HG02943 (cell line): ENCODE results near the gene EFNA2.
"Not testable (repeated sequence)": the region's sequence is repeated elsewhere in the genome, so short reads cannot be mapped to it uniquely, and the experiment has no call there.

ENCODE experiments used
- ATAC-seq: cut with Tn5 transposase; IDR thresholded peaks from one replicate; pipeline ENCODE4 v1.9.1; 2021; ENCODE audit warnings: mild to moderate bottlenecking, low read depth, moderate library complexity; ENCODE audit not compliant: unreplicated experiment

The EFNA2 gene

DNA sequence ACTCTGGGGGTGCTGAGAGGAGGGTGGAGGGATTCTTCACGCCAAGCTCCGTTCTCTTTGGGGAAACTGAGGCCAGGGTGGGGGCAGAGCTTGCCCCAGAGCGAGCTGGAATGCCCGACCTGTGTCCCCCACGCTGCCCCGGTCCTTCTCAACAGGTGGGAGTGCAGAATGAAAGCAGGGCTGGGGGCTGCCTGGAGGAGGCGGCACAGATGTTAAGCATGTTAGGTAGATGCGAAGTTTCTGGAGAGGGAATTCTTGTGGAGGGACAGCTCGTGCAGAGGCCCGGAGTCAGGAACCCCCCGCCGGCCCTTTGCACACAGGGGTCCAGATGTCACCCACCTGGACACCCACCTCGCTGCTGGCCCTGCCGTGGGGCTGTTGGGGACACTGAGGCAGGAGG is 9.0 kb downstream of the EFNA2 start:
- ATAC-seq, result no peak

DNA sequence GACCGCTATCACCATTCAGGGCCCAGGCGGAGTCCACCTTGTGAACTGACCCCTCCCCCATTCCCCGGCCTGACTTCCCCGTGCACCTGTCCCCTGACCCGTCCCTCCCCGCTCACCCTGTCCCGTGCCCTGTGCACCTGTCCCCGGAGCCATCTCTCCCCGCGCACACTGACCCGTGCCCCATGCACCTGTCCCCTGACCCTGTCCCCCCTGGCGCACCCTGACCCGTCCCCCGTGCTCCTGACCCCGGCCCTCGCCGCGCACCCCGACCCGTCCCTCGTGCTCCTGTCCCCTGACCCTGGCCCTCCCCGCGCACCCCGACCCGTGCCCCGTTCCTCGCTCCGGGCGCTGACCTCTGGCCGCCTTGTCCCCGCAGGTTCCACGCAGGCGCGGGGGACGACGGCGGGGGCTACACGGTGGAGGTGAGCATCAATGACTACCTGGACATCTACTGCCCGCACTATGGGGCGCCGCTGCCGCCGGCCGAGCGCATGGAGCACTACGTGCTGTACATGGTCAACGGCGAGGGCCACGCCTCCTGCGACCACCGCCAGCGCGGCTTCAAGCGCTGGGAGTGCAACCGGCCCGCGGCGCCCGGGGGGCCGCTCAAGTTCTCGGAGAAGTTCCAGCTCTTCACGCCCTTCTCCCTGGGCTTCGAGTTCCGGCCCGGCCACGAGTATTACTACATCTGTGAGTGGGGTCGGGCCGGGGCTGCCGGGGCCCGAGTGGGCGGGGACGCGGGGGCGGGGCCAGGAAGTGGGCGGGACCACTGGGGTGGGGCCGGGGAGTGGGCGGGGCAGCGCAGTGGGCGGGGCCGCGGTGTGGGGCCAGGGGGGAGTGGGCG is 9.7 kb downstream of the EFNA2 start:
- no peak for ATAC-seq

DNA sequence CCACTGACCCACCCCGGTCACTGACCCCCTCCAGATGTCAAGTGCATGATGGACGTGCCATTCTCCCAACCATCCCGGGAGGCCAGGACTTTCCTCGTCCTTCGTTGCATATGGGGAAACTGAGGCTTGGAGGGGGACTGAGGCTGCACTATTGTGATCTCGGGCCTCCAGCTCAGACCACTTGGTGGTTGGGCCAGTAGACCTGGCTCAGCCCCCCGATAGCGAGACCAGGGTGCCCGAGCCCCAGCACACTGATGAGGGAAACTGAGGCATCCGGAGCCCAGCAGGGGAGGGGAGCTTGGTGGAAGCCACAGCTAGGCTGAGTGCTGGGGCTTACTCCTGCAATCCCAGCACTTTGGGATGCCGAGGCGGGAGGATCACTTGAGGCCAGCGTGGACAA is 10.4 kb downstream of the EFNA2 start:
- no peak for ATAC-seq

DNA sequence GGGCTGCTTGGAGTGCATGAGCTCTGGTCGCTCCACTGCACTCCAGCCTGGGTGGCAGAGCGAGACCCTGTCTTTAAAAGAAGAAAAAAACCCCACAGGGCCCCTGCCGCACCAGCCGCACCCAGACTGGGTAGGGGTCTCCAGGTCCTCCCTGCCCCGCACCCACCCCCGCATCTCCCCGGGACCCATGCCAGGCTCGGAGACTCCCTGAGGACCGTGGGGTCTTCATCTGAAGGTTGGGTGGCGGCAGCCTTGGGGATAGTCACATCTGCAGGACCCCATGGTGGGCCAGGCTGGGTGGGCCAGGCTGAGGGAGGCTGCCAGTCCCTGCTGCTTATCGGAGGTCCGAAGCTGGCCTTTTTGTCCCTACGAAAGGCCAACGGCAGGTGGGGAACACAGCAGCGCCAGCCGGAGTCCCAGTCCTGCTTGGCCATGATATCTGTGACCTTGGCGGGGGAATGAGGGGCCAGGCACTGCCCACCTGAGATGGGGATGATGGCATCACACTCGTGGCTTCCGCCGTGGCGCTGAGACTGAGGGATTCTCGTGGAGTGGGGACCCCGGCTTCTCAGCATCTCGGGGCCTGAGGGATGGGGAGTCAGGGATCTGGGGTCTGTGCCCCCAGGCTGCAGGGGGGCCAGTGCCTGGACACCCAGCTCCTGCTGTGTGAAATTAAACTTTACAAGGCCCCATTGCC is 11.1 kb downstream of the EFNA2 start:
- no peak for ATAC-seq

DNA sequence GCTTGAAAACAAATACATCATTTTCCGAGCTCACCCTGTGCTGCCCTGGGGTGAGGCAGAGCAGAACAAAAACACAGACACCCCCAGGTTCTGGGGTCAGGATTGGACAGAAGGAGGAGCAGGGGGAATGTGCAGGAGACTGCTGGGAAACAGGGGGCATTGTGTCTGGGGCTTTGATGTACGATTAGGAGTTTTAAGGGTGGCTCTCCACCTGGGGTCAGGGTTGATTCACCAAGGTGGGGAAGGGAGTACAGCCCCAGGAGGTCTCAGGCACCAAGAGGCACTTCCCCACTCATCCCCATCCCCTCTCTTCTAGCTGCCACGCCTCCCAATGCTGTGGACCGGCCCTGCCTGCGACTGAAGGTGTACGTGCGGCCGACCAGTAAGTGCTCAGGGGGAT is 12.6 kb downstream of the EFNA2 start:
- no peak for ATAC-seq

DNA sequence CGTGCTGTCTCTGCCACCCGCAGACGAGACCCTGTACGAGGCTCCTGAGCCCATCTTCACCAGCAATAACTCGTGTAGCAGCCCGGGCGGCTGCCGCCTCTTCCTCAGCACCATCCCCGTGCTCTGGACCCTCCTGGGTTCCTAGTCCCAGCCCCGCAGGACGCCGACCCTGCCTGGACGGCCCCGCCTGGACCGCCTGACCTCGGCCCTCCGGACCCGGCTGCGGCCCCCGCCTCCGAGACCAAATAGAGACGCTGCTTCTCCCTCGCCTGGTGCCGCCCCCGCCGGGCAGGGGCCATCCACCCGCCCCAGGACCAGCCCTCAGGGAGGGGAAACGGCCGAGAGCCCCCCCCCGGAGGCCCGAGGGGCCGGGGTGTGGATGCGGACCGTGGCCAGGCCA is 14.1 kb downstream of the EFNA2 start:
- ATAC-seq, result no peak

DNA sequence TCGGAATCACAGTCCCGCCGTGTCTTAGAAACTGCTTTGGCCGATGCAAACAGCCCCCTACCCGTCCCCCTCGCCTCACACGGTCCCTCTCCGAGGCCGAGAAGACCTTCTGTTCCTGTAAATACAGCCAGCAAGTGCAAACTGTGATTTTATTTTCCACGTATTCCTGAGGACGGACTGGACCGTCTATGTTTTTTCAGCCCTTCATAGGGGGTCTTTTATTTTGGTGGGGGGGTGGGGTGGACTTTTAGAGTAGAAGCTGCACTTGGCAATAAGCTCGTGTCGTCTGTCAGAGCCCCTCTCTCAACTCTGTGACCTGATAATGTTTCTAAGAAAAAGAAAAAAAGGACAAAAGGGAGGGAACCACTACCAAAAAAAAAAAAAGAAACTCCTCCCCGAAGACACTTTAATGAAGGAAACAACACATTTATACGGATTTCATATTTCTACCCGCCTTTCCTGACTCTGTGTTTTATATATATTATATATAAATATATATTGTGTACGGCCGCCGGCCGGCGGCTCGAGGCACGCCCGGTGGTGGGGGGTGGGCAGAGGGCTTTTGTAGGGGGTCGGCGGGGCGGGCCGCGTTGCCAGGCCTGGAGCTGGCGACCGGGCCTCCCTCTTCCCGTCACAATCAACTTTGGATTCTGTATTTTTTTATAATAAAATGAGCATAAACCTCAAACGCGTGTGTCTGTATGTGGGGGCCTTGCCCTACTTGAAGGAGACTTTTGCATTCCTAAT is 15.2 kb downstream of the EFNA2 start:
- ATAC-seq, result no peak

DNA sequence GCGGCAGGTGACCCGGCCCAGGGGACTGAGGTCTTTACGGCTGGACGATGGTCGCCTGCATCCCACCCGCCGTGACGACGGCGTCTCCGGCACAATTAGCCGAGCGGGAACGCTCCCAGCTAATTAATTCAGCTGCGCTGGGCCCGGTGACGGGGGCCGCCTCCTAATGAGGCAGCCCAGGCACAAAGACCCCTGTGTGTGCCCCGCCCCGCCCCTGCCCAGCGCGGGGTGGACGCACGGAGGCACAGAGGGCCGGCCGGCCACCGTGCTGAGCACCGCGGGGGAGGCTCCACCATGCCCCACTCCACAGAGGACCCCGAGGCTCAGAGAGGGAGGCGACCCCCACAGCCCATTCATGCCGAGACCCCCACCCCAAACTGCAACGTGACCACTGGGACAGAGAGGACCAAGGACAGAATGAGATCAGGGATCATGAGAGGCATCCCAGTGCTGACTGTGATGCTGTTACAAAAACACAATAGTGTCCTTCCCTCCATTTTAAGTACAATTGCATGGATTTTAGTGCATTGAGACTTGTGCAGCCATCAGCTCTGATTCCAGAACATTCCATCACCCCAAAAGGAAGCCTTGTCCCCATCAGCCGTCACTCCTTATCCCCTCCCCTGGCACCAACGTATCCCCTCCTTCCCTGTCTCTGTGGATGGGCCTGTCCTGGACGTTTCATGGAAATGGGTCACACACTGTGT is 17.0 kb downstream of the EFNA2 start:
- no peak for ATAC-seq

DNA sequence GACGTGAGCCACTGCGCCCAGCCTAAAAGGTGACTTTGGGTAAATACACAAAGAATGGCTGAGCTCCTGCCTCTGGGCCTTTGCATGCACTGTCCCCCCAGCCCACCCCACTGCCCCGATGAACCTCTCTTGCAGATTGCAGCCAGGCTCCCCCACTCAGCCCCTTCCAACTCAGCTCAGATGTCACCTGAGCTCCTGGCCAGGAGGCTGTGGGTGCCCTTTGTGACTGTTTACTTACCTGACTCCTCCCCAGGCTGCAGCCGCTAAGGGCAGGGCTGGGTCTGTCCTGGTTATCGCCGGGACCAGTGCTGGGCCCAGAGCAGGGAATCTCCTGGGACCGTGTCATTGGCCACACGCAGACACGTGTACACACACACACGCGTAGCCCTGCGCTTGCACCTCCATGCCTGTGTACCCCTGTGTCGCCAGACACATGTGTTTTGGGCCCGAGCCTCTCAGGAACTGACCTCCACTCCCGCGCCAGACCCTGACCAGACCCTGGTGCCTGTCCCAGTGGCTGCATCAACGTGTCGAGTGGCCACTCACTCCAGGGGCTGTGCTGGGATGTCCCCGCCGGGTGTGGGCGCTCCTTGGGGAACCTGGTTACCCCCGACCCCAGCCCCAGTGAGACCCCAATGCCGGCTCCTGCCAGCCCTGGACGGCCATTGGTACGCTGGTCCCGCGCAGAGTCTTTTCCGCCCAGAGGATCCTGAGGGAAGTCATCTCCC is 18.7 kb downstream of the EFNA2 start:
- ATAC-seq, result no peak

DNA sequence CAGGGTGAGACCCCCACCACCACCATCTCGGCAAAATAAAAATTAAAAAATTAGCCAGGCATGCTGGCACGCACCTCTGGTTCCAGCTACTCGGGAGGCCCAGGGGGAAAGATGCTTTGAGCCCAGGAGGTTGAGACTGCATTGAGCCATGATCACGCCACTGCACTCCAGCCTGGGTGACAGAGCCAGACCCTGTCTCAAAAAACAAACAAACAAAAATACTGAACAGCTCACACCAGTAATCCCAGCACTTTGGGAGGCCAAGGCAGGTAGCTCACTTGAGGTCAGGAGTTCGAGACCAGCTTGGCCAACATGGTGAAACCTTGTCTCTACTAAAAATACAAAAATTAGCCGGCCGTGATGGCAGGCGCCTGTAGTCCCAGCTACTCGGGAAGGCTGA is 19.7 kb downstream of the EFNA2 start:
- ATAC-seq, result not testable (repeated sequence)

DNA sequence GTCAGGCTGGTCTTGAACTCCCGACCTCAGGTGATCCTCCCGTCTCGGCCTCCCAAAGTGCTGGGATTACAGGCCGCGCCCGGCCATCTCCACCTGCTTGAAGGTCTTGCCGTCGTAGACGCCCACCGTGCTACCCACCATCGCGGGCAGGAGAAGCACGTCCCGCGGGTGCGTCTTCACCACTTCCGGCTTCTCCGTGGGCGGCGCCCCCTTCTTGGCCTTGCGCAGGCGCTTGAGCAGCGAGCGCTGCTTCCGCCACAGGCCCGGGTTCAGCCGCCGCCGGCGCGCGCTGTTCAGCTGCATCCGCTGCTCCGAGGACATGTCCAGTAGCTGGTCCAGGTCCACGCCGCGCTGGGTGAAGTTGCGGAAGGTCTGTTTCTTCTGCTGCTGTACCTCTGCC is 21.6 kb downstream of the EFNA2 start:
- ATAC-seq, result no peak

DNA sequence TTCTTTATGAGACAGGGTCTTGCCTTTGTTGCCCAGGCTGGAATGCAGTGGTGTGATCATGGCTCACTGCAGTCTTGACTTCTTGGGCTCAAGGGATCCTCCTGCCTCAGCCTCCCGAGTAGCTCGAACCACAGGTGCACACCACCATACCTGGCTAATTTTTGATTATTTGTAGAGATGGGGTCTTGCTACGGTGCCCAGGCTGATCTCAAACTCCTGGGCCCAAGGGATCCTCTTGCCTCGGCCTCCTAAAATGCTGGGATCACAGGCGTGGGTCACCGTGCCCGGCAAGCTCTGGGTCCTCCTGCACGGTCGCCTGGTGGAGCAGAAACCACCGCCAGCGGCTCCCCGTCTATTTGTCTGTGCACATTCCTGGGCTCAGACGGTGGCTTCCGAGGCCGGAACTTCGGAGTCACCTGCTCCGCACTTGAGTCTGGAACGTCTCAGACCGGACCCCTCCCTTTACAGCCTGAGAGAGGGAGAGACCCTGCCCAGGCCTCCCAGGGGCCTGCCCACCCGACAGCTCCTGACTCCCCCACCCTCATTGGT is 22.2 kb downstream of the EFNA2 start:
- no peak for ATAC-seq

DNA sequence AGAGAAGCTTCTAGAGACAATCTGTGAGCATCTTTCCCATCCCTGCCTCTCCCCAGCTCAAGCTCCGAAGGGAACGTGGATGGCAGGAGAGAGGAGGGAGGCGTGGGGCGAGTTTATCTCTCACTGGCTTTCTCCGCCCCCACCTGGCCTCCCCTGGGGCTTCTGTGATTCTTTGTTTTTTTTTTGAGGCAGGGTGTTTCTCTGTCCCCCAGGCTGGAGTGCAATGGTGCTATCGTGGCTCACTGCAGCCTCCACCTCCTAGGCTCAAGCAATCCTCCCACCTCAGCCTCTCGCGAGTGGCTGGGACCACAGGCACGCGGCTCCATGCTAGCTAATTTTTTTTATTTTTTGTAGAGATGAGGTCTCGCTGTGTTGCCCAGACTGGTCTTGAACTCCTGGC is 23.0 kb downstream of the EFNA2 start:
- ATAC-seq, result no peak

DNA sequence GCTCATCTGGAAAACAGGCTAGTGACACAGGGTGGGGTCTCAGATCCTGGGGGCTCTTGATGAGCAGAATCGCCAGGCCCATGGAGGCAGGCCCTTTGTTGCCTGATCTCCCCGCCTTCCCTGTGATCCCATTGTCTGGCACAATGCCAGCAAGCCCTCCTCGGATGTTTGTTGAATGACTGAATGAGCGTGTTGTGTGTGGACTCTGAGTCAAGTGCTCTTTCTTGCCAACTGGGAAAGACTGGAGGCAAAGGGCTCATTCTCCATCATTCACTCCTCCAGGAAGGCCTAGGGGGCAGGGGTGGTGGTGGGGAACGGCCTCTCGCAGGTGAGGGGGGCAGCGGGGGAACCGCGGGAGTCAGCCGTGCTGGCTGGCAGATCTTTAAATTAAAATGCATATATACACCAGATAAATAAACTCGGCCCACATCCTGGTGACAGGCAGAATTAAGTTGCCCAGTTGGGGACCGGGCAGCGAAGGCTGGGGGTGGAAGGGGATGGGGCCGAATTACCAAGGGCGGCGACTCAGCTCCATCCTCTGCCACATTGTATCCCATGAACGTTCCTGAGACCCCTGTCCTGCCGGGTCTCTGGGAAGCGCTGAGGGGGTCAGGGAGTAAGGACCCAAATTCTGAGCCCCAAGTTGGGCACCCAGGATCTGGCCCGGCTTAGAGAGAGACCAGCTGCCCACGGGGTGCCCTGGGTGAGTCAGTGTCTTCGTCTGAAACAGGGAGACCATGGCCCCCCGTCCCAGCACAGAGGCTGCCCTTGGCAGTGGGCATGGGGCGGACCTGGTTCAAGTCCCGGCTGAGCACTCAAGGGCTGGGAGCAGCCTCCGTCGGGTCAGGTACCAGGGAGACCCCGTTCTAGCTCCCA is 24.5 kb downstream of the EFNA2 start:
- no peak for ATAC-seq

DNA sequence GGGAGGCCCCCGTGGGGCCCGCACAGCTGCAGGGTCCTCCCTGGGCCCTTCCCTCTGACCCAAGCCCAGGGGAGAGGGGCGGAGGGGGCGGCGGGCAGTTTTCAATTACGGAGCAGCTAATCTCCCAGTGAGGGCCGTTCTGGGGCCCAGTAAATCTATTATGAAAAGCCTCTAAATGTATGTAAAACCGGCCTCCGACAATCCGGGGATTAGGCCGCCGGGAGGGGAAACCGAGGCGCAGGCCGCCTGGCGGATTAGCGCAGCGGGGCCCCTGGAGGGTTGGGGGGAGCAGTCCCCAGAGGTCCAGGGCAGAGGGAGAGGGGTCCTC is 25.1 kb downstream of the EFNA2 start:
- no peak for ATAC-seq

DNA sequence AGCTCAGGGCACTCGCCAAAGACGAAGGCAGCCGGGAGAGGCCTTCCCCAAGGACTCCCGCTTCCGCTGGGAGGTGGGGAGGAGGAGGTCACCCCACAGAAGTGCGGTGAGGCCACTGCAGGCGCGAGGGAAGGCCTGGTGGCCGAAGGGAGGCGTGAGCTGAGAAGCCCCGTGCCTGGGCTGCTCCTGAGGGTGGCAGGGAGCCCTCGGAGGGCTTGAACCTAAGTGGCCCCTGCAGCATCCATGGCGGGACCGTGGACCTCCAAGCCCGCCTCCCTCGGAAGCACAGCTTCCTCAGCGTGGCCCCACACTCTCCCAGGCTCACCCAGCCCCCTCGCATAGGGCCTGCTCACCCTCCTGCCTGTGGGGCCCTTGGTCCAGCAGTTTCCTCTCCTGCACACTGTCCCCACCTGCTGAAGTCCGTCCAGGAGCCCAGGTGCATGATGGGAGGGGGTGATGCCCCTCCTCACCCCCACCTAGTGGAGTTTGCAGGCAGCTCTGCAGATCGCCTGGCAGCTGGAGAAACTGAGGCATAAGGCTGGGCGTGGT is 25.9 kb downstream of the EFNA2 start:
- no peak for ATAC-seq

DNA sequence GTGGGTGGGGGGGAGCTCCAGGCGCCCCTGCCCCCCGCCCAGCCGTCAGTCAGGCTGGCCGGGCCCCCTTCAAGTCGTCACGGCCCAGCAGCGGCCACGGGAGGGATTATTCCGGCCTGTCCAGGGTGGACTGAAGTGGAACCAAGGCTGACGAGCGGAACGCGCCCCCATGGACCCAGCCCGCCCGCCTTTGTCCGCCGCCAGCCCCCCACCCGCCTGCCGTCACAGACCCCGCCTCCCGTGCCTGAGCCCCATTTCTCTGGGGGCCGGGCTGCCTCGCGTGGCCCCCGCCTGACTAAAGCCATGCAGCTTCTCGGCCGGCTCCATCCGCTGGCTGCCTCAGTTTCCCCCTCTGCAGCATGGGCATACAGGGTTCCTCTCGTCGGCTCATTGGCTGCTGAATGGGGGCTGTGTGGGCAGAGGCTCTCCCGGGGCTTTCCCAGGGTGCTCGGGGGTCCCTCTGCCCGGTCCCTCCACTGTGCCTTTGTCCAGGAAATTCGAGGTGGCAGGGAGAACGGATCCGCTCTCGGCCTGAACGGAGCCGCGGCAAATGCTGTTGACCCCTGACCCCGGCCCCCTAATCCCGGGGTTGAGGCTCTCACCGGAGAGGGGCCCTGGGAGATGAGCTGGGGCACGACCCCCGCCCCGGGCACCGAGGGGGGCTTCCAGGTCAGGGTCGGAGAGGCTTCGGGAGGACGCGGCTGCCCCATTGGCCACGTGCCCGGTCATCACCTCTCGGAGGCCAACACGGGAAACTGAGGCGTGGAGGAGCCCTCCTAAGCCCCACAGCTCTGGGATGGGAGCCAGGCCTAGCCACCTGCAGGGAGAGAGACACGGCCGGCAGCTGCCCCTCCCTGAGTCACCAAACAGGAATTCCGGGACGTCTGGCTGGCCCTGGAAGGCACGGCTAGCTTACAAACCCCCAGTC is 27.4 kb downstream of the EFNA2 start:
- ATAC-seq, result no peak
